K562 (cell line): ENCODE measurements around the gene CYP4V2. TPM values are rescaled to one million over a fixed set of nuclear protein-coding genes. Genes with fewer than 3 reads are reported as not detected.

ENCODE experiments used
- BRD9 ChIP-seq: fragments of 450-650 bp; IDR thresholded peaks from 2 replicates; pipeline ENCODE4 v1.6.1; 2018; ENCODE audit warnings: low read depth; ENCODE audit not compliant: partially characterized antibody
- CEBPG ChIP-seq, 3 experiments: fragments of 200-800 bp in 1 of 3; sonication (Bioruptor generic) in 1 of 3; sonication (generic) in 1 of 3; formaldehyde crosslinking in 1 of 3; IDR thresholded peaks in 2 of 3; conservative IDR thresholded peaks in 1 of 3; 2 replicates each; pipeline versions ENCODE4 v1.6.1 to v1.8.0; 2016 to 2022; ENCODE audit warnings: missing compliant biosample characterization in 2 of 3, missing genetic modification characterization in 2 of 3, mild to moderate bottlenecking in 1 of 3, missing genetic modification reagents in 1 of 3
- EGR1 ChIP-seq: fragments of 450-650 bp; conservative IDR thresholded peaks from 2 replicates; pipeline ENCODE4 v1.6.1; 2017; ENCODE audit warnings: mild to moderate bottlenecking
- ILK ChIP-seq: fragments of 450-650 bp; IDR thresholded peaks from 2 replicates; pipeline ENCODE4 v1.6.1; 2016; ENCODE audit warnings: missing genetic modification characterization, low read depth, mild to moderate bottlenecking, missing compliant biosample characterization, moderate library complexity, borderline replicate concordance
- POLR2H ChIP-seq: IDR thresholded peaks from 2 replicates; pipeline ENCODE4 v1.6.1; 2016; ENCODE audit warnings: missing genetic modification characterization, low read depth, mild to moderate bottlenecking, control low read depth, missing compliant biosample characterization, moderate library complexity
- SAFB ChIP-seq: fragments of 200-400 bp; formaldehyde crosslinking; IDR thresholded peaks from 2 replicates; pipeline ENCODE4 v1.6.1; 2017; ENCODE audit warnings: low read depth, low read length, borderline replicate concordance
- SMARCE1 ChIP-seq: fragments of 450-650 bp; IDR thresholded peaks from 2 replicates; pipeline ENCODE4 v1.7.1; 2016; ENCODE audit warnings: mild to moderate bottlenecking
- TCF7 ChIP-seq: sonication (generic); IDR thresholded peaks from 2 replicates; pipeline ENCODE4 v1.6.1; 2016; ENCODE audit warnings: antibody characterized with exemption, borderline replicate concordance
- ZFP91 ChIP-seq: sonication (generic); formaldehyde crosslinking; IDR thresholded peaks from 2 replicates; pipeline ENCODE4 v1.8.0; 2022; ENCODE audit warnings: mild to moderate bottlenecking, missing genetic modification reagents
- polyA plus RNA-seq, 8 experiments: library from polyadenylated mRNA; depleted of rRNA in 4 of 8; stranded (reverse) in 5 of 8; unstranded in 3 of 8; fragments of >200 nt; fragmentation: Nextera tagmentation in 2 of 8; fragmentation: Illumina TruSeq in 1 of 8; extraction: Ambion mirVana in 2 of 8; extraction: Trizol in 1 of 8; gene quantifications; 2 replicates each; pipeline versions ENCODE4 v1.2.1 to v1.2.3, GENCODE V29; 2011 to 2014; ENCODE audit warnings: inconsistent platforms in 1 of 8, missing spikeins in 1 of 8
- total RNA-seq, 7 experiments: library from RNA; depleted of rRNA in 6 of 7; stranded (reverse); fragments of >200 nt in 6 of 7; fragmentation: Illumina TruSeq in 2 of 7; extraction: Trizol in 2 of 7; gene quantifications; 2 replicates each; pipeline versions ENCODE4 v1.2.1 to v1.2.3, GENCODE V29; 2011 to 2021; ENCODE audit warnings: low replicate concordance in 1 of 7
- TF ChIP-seq, protein P1 (sequence below): fragments of 450-650 bp; IDR thresholded peaks from 2 replicates; pipeline ENCODE4 v1.6.1; 2017; ENCODE audit warnings: antibody characterized with exemption, mild to moderate bottlenecking
- TF ChIP-seq, protein P2 (sequence below): sonication (generic); formaldehyde crosslinking; IDR thresholded peaks from 2 replicates; pipeline ENCODE4 v1.8.1; 2023; ENCODE audit warnings: mild to moderate bottlenecking, missing genetic modification reagents

Gene CYP4V2
- total and polyA plus RNA-seq, 9 of the 15 experiments (the other 6 are each of a cell fraction or from before 2014, with no cell fraction given), result 1.1 to 8.3 (median 3.9) TPM

DNA sequence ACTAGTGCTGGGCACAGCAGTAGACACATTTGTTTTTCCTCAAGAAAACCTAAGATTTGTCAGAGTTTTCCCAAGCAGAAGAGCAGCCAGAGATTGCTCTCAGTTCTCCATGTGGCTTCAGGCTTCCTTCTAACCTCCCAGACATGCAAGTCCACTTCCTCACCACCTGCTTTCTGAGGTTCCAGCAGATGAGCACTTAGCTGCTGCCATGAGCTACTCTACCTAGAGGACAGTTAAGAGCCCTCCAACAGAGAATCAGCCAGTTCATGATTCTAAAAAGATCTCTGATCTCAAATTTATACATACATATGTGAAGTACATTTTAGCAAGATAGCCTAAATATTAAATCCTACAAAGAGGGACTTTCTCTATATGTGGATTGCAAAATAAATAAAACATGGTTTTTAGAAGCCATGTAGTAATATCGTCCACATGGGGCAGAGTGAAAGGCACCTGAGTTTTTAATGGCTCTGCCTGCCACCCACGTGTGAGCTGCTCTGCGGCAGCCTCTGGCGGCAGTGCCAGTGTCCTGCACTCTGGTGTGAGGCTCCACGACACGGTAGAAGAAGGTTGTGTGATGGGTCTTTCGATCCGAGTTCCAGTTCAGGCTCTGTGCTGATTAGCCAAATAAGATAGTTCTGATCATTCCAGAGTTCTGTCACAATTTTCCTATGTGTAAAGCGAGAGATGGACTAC, 10.3 kb downstream of the CYP4V2 start (continued):
- TF ChIP-seq ZFP91 (no peak), ILK (tag) (no peak), SMARCE1 (no peak), EGR1 (peak; percentile 60), BRD9 (no peak), TCF7 (no peak), CEBPG (CRISPR knock-in tag; IDR thresholded peaks at IDR 0.05) (no peak), CEBPG (tag; conservative IDR thresholded peaks at IDR 0.05 in 1 of 2, IDR thresholded peaks at IDR 0.05 in 1 of 2) (no peak), SAFB (no peak), POLR2H (tag) (no peak)
- TF ChIP-seq, protein P1, sequence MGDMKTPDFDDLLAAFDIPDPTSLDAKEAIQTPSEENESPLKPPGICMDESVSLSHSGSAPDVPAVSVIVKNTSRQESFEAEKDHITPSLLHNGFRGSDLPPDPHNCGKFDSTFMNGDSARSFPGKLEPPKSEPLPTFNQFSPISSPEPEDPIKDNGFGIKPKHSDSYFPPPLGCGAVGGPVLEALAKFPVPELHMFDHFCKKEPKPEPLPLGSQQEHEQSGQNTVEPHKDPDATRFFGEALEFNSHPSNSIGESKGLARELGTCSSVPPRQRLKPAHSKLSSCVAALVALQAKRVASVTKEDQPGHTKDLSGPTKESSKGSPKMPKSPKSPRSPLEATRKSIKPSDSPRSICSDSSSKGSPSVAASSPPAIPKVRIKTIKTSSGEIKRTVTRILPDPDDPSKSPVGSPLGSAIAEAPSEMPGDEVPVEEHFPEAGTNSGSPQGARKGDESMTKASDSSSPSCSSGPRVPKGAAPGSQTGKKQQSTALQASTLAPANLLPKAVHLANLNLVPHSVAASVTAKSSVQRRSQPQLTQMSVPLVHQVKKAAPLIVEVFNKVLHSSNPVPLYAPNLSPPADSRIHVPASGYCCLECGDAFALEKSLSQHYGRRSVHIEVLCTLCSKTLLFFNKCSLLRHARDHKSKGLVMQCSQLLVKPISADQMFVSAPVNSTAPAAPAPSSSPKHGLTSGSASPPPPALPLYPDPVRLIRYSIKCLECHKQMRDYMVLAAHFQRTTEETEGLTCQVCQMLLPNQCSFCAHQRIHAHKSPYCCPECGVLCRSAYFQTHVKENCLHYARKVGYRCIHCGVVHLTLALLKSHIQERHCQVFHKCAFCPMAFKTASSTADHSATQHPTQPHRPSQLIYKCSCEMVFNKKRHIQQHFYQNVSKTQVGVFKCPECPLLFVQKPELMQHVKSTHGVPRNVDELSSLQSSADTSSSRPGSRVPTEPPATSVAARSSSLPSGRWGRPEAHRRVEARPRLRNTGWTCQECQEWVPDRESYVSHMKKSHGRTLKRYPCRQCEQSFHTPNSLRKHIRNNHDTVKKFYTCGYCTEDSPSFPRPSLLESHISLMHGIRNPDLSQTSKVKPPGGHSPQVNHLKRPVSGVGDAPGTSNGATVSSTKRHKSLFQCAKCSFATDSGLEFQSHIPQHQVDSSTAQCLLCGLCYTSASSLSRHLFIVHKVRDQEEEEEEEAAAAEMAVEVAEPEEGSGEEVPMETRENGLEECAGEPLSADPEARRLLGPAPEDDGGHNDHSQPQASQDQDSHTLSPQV, result no peak
- TF ChIP-seq, protein P2, sequence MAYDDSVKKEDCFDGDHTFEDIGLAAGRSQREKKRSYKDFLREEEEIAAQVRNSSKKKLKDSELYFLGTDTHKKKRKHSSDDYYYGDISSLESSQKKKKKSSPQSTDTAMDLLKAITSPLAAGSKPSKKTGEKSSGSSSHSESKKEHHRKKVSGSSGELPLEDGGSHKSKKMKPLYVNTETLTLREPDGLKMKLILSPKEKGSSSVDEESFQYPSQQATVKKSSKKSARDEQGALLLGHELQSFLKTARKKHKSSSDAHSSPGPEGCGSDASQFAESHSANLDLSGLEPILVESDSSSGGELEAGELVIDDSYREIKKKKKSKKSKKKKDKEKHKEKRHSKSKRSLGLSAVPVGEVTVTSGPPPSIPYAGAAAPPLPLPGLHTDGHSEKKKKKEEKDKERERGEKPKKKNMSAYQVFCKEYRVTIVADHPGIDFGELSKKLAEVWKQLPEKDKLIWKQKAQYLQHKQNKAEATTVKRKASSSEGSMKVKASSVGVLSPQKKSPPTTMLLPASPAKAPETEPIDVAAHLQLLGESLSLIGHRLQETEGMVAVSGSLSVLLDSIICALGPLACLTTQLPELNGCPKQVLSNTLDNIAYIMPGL, result no peak
